ENCODE results near the gene KRT71. TPM values are rescaled to one million over a fixed set of nuclear protein-coding genes. Genes with fewer than 3 reads are reported as not detected.
"Not testable (repeated sequence)": the region's sequence is repeated elsewhere in the genome, so short reads cannot be mapped to it uniquely, and the experiment has no call there.

Gene KRT71
- total RNA-seq, 4 donors from 2014 or later: not detected

GRCh38 chr12:52600071-52600470, 47.1 kb upstream of the KRT71 start:
- H3K4me3 ChIP-seq: no peak overlapping the region
- DNase-seq: no peak
- no peak for TF ChIP-seq CTCF (IDR thresholded peaks at IDR 0.05)
- no peak for TF ChIP-seq POLR2A (IDR thresholded peaks at IDR 0.05)
- peaks cover 0 to 8% (median 0%) of the 10 kb centered on the region in 3 donors for H3K4me1 ChIP-seq
- no peaks in the 10 kb centered on the region for H3K9me3 ChIP-seq
- H3K27me3 ChIP-seq: peaks cover 0 to 51% (median 2%) of the 10 kb centered on the region in 4 donors
- no peaks in the 10 kb centered on the region for H3K36me3 ChIP-seq
- intact Hi-C loops (cut with DNase I): no loop called here
- WGBS, 2 donors: 57 to 64% methylated on average over 2 of the region's 2 CpGs
- H3K27ac ChIP-seq: no peak overlapping the region

GRCh38 chr12:52598966-52599365, 46.0 kb upstream of the KRT71 start:
- Histone ChIP-seq H3K36me3 (no peaks in the 10 kb centered on the region), H3K4me1 (peaks cover 0 to 8% (median 0%) of the 10 kb centered on the region in 3 donors), H3K9me3 (no peaks in the 10 kb centered on the region), H3K4me3 (no peak overlapping the region), H3K27me3 (peaks cover 0 to 55% (median 2%) of the 10 kb centered on the region in 4 donors), H3K27ac (no peak overlapping the region)
- 86 to 89% methylated on average over 4 of the region's 5 CpGs for WGBS, 2 donors
- TF ChIP-seq POLR2A (IDR thresholded peaks at IDR 0.05): no peak
- no peak for TF ChIP-seq CTCF (IDR thresholded peaks at IDR 0.05)
- intact Hi-C loops (cut with DNase I): no loop called here
- DNase-seq: no peak

GRCh38 chr12:52594237-52594636, 41.3 kb upstream of the KRT71 start:
- 82 to 92% methylated on average over 4 of the region's 4 CpGs for WGBS, 2 donors
- peaks cover 0 to 28% (median 0%) of the 10 kb centered on the region in 4 donors for H3K27me3 ChIP-seq
- H3K27ac ChIP-seq; H3K4me3 ChIP-seq; intact Hi-C loops (cut with DNase I); H3K4me1 ChIP-seq; DNase-seq; H3K36me3 ChIP-seq; H3K9me3 ChIP-seq: not testable (repeated sequence)

- H3K4me3 ChIP-seq: no peak overlapping the region
- peaks cover 0 to 18% (median 0%) of the 10 kb centered on the region in 4 donors for H3K27me3 ChIP-seq
- 86 to 91% methylated on average over 11 of the region's 11 CpGs for WGBS, 2 donors
- H3K9me3 ChIP-seq: no peaks in the 10 kb centered on the region
- H3K36me3 ChIP-seq: no peaks in the 10 kb centered on the region
- H3K4me1 ChIP-seq: no peaks in the 10 kb centered on the region
- TF ChIP-seq POLR2A (IDR thresholded peaks at IDR 0.05): no peak
- no peak for TF ChIP-seq CTCF (IDR thresholded peaks at IDR 0.05)
- H3K27ac ChIP-seq: no peak overlapping the region
- intact Hi-C loops (cut with DNase I): no loop called here
- no peak for DNase-seq
These were observed 38.6 kb upstream of the KRT71 start for GRCh38 chr12:52591521-52591920.

- H3K9me3 ChIP-seq: no peaks in the 10 kb centered on the region
- WGBS, 2 donors: 77 to 95% methylated on average over 5 of the region's 6 CpGs
- TF ChIP-seq CTCF (IDR thresholded peaks at IDR 0.05) (no peak), POLR2A (IDR thresholded peaks at IDR 0.05) (no peak)
- no peaks in the 10 kb centered on the region for H3K4me1 ChIP-seq
- H3K4me3 ChIP-seq: no peak overlapping the region
- no peak for DNase-seq
- H3K36me3 ChIP-seq: no peaks in the 10 kb centered on the region
- no peak overlapping the region for H3K27ac ChIP-seq
- H3K27me3 ChIP-seq: peaks cover 0 to 18% (median 0%) of the 10 kb centered on the region in 4 donors
- intact Hi-C loops (cut with DNase I): no loop called here
These were observed 37.1 kb upstream of the KRT71 start for GRCh38 chr12:52590021-52590420.

GRCh38 chr12:52587563-52587962, 34.6 kb upstream of the KRT71 start:
- Histone ChIP-seq H3K4me1 (peaks cover 0 to 8% (median 4%) of the 10 kb centered on the region in 3 donors), H3K9me3 (no peaks in the 10 kb centered on the region), H3K27ac (no peak overlapping the region), H3K36me3 (no peaks in the 10 kb centered on the region), H3K4me3 (no peak overlapping the region), H3K27me3 (peaks cover 0 to 9% (median 0%) of the 10 kb centered on the region in 4 donors)
- intact Hi-C loops (cut with DNase I): no loop called here
- no peak for TF ChIP-seq POLR2A (IDR thresholded peaks at IDR 0.05)
- TF ChIP-seq CTCF (IDR thresholded peaks at IDR 0.05): no peak
- WGBS, 2 donors: 84 to 92% methylated on average over 10 to 14 of the region's 17 CpGs
- no peak for DNase-seq
